HG03457 (cell line): ENCODE results near the gene IQCH.
A peak's percentile ranks its signal among the peaks of the same experiment; 100 is the strongest.

Source experiments
- ATAC-seq: cut with Tn5 transposase; IDR thresholded peaks from one replicate; pipeline ENCODE4 v1.9.1; 2021; ENCODE audit warnings: moderate number of reproducible peaks; ENCODE audit not compliant: unreplicated experiment

The IQCH gene

DNA sequence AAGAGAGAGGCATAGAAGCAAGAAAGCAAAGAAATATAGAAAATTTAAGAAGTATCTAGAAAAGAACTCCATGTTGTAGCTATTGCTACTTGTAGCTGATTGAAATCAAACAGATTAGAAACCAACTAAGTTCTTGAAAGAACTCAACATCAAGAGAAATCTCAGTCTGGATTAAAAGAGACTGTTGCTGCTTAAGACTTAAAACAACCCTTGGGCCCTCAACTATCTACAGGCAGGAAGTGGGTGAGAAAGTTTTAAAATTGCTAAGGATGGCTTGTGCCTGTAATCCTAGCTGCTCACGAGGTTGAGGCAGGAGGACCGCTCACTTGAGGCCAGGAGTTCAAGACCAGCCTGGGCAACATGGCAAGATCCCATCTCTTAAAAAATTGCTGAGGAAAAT, 227.1 kb downstream of the IQCH start:
- no peak for ATAC-seq

DNA sequence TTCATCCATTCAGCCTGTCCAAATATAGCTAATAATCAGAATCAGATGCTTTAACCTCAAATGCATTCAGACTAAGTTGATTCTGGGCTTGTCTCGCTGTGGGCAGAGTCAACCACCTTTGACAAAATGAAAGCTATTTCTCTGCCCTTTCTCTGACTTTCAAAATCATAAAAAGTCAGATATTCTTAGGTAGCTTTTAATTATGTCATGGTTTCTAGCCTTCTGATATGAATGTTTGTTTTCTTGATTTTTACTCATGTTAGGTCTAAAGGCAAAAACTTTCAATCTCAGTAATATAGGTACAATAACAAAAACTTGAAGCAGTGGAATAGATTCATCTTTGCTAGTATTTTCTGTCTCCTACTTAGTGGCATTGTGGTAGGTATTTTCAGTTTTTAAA, 241.0 kb downstream of the IQCH start:
- no peak for ATAC-seq

- no peak for ATAC-seq
Observed at GRCh38 chr15:67501177-67501835, 246.7 kb downstream of the IQCH start.

DNA sequence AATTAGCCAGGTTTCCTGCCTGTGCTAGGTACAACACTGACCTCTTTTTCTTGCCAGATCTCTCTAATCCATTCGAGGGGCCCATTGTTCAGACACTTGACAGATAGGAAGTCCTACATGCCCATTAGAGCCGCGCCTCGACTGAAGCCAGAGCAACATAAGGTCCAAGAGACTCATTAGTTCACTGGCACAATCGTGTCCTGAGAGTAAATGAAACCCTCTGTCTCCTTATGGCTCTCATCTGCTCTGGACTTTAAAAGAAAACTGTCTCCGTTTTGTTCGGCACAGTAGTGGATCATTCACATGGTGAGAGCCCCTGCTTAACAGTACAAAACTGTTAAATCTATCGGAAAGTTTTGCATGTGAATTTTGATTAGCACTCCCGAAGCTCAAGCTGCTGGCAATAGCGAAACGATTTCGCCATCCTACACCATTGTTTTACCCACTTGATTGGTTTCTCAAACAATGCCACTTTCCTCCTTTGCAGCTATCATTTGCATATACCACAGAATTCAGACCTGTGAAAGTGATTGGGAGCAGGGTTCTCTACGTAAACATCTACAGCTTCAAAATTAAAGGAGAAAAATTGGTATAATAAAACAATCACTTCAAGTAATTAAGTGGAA, 247.4 kb downstream of the IQCH start:
- no peak for ATAC-seq

DNA sequence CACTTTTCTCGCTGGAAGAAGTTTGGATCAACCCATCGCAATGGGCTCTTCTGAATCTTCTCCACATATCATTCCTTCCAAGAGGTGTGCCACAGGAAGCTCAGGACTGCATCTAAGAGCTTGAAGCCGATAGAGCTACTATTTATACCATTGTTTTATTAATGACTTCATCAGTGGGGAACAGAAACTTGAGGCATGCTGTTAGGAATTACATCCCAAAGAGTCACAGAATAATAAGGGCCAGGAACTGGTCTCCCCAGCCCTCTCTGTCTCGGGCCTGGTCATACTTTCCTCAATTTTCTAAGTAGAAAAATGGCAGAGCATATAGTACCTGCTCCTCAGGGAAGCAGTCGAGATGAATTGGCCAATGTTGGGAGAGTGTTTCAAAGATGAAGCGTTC, 249.5 kb downstream of the IQCH start:
- no peak for ATAC-seq

DNA sequence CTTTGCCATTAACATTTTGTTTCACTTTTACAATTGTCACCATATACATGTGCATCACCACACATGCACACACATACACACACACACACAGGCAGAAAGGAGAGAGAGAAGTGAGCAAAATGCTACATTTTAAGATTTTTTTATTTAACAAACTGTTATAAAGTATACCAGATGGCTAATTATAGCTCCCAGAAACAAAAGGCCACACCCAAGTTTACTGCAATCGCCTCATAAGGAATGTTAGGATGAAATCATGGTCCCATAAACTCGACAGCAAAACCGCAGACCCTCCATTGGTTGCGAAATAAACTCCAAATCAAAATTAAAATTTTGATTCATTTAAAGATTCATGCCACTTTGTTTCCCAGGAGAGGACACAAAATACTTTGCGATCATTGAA, 250.2 kb downstream of the IQCH start:
- no peak for ATAC-seq

- no peak for ATAC-seq
Observed at GRCh38 chr15:67505675-67506572, 251.3 kb downstream of the IQCH start.

DNA sequence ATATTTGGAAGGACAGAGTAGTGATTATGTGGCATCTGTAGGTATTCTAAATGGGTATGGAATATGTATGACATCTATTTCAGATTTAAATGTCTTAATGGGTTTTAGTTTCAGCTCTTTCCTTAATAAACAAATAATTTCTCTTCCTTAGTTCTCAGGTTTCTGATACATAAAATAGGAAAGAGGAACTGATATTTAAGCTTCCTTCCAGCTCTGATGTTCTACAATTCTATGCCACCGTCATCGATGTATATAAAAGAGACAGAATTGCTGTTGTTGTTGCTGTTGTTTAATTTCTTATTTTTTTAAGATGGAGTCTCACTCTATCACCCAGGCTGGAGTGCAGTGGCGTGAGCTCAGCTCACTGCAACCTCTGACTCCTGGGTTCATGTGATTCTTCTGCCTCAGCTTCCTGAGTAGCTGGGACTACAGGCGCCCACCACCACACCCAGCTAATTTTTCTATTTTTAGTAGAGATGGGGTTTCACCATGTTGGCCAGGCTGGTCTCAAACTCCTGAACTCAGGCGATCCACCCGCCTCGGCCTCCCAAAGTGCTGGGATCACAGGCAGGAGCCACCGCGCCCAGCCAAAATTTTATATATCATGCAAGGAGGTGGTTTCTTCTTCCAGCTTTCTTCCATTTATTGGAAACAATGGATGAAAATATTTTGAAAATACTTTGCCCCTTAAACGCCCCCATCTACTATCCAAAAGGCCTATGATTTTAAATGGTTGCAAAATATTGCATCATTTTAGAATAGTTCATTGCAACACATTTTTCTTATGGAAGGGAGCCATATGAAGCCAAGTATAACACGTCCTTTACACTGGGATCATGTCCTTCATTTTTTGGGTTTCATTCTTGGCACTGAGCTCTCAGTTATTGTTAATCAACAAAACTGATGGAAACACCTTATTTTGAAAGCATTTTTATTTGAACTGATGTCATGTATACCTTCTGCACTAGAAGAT, 252.5 kb downstream of the IQCH start:
- ATAC-seq: no peak

DNA sequence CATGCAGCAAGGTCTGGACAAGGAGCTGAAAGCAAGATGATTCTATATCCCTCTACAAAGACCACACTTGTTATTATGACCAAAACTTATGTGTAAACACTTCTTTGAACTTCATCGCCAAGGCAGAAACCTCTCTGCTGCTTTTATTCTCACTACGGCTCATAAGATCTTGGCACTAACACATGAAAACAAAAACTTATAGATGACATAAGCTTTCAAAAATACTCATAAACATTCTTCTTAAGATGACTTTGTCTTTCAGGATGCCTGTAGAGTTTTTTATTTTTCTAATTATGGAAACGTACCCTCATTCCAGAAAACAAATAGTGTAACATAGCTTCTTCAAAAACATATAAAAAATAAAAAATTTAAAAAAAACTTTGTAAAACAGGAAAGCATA, 253.8 kb downstream of the IQCH start:
- ATAC-seq: no peak

DNA sequence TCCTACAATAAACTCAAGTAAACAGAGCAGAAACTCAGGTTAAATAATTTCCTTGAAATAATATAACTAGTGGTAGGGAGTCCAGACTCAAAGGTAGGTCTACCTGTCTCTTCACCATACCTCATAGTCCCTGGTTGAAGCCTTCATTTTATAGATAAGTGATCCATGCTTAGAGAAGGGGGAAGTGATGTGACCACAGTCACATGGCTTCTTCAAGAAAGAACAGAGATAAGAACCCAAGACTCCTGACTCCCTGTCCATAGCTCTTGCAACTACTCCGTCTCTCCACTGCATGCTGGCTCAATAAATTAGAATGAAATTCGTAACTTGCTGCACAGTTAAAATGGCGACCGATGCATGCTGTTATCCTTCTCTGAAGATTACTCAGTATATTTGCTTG, 255.3 kb downstream of the IQCH start:
- no peak for ATAC-seq

DNA sequence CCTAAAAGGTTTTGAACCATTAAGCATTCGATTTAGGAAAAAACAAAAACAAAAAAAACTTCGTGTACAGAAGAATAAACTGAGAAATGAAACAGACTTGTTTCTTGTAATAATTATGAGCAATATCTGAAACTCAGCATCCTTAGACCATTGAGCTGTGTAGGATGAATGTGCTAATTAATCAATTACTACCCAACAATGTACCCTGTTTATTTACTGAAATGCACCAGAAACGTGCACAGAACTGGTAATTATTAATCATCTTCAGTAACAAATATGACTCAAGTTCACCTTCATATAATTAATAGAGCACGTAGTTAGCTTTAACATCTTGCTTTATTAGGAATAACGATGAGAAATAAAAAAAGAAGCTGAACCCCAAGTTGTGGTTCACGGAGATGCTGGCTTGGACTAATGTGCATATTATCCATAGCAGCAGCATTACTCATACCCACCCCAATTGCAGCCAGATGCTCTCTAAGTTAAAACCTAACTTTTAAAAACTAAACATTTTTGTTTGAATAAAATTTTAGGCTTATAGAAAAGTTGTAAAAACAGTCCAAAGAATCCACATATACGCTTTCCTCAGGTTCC, 256.1 kb downstream of the IQCH start:
- ATAC-seq: no peak

GRCh38 chr15:67511606-67512005, 257.0 kb downstream of the IQCH start:
- no peak for ATAC-seq

DNA sequence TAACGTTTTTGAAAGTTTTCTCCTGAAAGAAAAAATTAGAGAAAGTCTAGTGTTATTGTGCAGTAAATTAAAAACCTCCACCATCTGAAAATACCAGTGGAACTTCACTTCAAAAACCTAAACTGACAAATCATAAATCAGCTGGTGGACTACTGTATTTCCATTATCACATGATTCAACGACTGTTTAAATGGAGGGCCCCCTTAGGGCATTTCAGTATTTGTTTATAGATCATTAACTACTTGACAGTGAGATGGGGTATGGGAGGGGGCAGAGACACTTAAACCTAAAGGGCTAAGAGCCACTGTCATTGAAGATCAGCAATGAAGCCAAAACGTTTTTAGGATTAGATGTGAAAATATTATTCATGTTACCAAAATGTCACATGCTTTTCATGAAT, 257.6 kb downstream of the IQCH start:
- no peak for ATAC-seq

- no peak for ATAC-seq
Observed at GRCh38 chr15:67512933-67513714, 258.5 kb downstream of the IQCH start.

DNA sequence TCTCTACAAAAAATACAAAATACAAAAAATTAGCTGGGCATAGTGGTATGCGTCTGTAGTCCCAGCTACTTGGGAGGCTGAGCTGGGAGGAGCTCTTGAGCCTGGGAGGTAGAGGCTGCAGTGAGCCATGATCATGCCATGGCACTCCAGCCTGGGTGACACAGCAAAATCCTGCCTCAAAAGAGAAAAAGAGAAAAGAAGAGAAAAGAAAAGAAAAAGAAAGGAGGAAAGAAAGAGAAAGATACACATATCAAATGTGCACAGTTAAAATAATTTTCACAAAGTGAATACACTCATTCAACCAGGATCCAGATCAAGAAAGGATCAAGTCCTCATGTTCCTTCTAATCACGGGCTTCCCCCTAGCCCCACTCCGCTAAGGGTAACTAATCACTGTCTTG, 260.5 kb downstream of the IQCH start:
- no peak for ATAC-seq

DNA sequence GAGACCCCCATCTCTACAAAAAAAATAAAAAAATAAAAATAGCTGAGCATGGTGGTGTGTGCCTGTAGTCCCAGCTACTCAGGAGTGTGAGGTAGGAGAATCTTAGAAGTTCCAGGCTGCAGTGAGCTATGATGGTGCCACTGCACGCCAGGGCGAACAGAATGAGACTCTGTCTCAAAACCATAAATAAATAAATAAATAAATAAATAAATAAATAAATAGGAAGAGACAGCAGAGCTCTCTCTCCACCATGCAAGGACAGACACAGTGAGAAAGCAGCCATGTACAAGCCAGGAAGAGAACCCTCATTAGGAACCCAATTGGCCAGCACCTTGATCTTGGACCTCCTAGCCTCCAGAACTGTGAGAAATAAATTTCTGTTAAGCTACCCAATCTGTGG, 261.0 kb downstream of the IQCH start:
- ATAC-seq: no peak

- ATAC-seq: no peak
Observed at GRCh38 chr15:67520321-67521028, 265.9 kb downstream of the IQCH start.

DNA sequence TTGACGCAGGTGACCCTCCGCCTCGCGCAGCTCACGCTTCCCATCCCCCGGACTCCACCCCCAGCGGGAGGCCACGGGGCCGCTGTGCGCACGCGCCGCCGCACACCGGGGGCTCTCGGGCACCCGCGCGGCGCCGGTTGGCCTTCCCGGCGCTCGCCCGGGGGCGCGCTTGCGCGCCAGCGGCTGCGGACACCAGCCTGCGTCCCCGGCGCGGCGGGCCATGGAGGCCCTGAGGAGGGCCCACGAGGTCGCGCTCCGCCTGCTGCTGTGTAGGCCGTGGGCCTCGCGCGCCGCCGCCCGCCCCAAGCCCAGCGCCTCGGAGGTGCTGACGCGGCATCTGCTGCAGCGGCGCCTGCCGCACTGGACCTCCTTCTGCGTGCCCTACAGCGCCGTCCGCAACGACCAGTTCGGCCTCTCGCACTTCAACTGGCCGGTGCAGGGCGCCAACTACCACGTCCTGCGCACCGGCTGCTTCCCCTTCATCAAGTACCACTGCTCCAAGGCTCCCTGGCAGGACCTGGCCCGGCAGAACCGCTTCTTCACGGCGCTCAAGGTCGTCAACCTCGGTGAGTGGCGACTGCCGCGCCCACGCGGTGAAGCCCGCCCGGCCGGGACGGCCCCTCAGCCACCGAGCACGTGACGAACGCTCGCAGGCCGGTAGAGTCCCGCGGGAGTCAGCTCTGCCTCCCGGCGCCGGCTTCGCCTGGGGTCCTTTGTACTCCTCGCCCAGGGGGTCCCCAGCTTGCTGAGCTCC, 266.6 kb downstream of the IQCH start, which contains the start of gene C15orf61:
TSS of gene C15orf61 (plus strand) at position 103 of the 754 bp plus-strand sequence. CDS start at position 221, 118 bp downstream.
- ATAC-seq: peak; percentile 67
